Heart right ventricle (tissue), 16 donors: ENCODE measurements around the gene TEX2. TPM values are rescaled to one million over a fixed set of nuclear protein-coding genes. Genes with fewer than 3 reads are reported as not detected.
A peak's percentile ranks its signal among the peaks of the same experiment; 100 is the strongest.

Experiments used
- ATAC-seq, 8 donors: fragments of 200-7000 bp; cut with Tn5 transposase; one replicate each; pipeline ENCODE4 v1.9.1; 2020; ENCODE audit warnings: mild to moderate bottlenecking in 8 of 8, moderate library complexity in 8 of 8, moderate number of reproducible peaks in 1 of 8
- DNase-seq, 2 donors: peaks; one replicate each; pipeline ENCODE4 v3.0.0-alpha.2; 2020
- H3K27ac ChIP-seq, 10 donors: fragments of 200-600 bp; sonication (generic) in 2 of 10; one replicate each; pipeline versions ENCODE4 v1.5.0 to v1.8.0; 2020 to 2022; ENCODE audit warnings: mild to moderate bottlenecking in 3 of 10
- H3K27me3 ChIP-seq, 7 donors: fragments of 200-600 bp; one replicate each; pipeline ENCODE4 v1.8.0; 2021 to 2022; ENCODE audit warnings: mild to moderate bottlenecking in 2 of 7
- H3K36me3 ChIP-seq, 9 donors: fragments of 200-600 bp; sonication (generic) in 1 of 9; one replicate each; pipeline versions ENCODE4 v1.5.0 to v1.8.0; 2020 to 2022; ENCODE audit warnings: mild to moderate bottlenecking in 2 of 9
- H3K4me1 ChIP-seq, 9 donors: fragments of 200-600 bp; sonication (generic) in 1 of 9; one replicate each; pipeline versions ENCODE4 v1.5.0 to v1.8.0; 2020 to 2022; ENCODE audit warnings: mild to moderate bottlenecking in 4 of 9
- H3K4me3 ChIP-seq, 10 donors: fragments of 200-600 bp; sonication (generic) in 2 of 10; one replicate each; pipeline versions ENCODE4 v1.5.0 to v1.8.0; 2020 to 2022; ENCODE audit warnings: mild to moderate bottlenecking in 7 of 10, moderate library complexity in 2 of 10
- H3K9me3 ChIP-seq, 11 donors: fragments of 200-600 bp in 10 of 11; sonication (generic) in 2 of 11; one replicate each; pipeline versions ENCODE4 v1.5.0 to v1.8.0; 2013 to 2022; ENCODE audit warnings: mild to moderate bottlenecking in 2 of 11, control low read depth in 1 of 11, moderate library complexity in 1 of 11
- WGBS, 2 donors: extraction: QIAGEN DNeasy Blood & Tissue Kit; methylation state at CpG; one replicate each; pipeline ENCODE4 v1.1.7; 2013; ENCODE audit warnings: inconsistent platforms in 1 of 2; 5-methylcytosine and 5-hydroxymethylcytosine counted together
- intact Hi-C, 10 donors: fragments of 100-400 bp; cut with DNase I; formaldehyde crosslinking; loops; one replicate each; pipeline versions ENCODE4 v1.11.1 to v1.14.2; 2022
- polyA plus RNA-seq, 2 donors: library from polyadenylated mRNA; stranded (reverse); fragments of 200-250 nt; gene quantifications; one replicate each; pipeline ENCODE4 v1.2.3, GENCODE V29; 2013
- total RNA-seq, 10 donors: library from RNA; stranded (reverse); fragmentation: NEBNext Ultra II Directional in 3 of 10; extraction: Animal tissue kit (Norgen Biotek cat#: 25700) in 3 of 10; gene quantifications; one replicate each; pipeline versions ENCODE4 v1.2.1 to v1.2.4, GENCODE V29; 2021 to 2023
- TF ChIP-seq, protein P1 (sequence below), 9 donors: fragments of 200-600 bp; sonication (generic) in 2 of 9; IDR thresholded peaks; one replicate each; pipeline versions ENCODE4 v1.5.0 to v1.8.0; 2021 to 2022; ENCODE audit warnings: antibody characterized with exemption in 9 of 9, mild to moderate bottlenecking in 5 of 9, moderate library complexity in 1 of 9
- donor health status: Arrhythmogenic right ventricular cardiomyopathy.
- donor health status: ischemic (EF 13 %, LVEDD 7.1; RV severe dilation, severe dysfunction).
- donor health status: healthy with polysubstance abuse.
- donor health status: DM: no; HTN: yes; CAD: no.
- donor health status: DM: no; HTN: no; CAD: no.
- donor health status: ischemic (EF 25% LVEDD 6.9; RV normal size, moderate dysfunction).
- donor health status: ischemic (EF 25% LVEDD 5.7; RV mildly dilated, moderate dysfunction).
- donor health status: healthy.
- donor health status: DM: yes; HTN: yes; CAD: no.
- donor health status: Ischemic cardiomyopathy.
- donor health status: ischemic (EF 35%, LVEDD 5.7; RV mildly dilated, moderate dysfunction).
- donor health status: nonischemic (EF 11% LVEDD 7.7; RV severe dilation, severe dysfunction).
- donor health status: DM: yes; HTN: yes; CAD: no.
- donor health status: PGD.
- donor health status: ischemic (EF 29% LVEDD 5.4; RV normal size, mild dysfunction).
- donor health status: nonischemic (EF 23%, LVEDD 6.1; RV moderate dilation, normal function).

The TEX2 gene
- total and polyA plus RNA-seq, 12 donors = 15.9 to 60.5 (median 54.5) TPM

DNA sequence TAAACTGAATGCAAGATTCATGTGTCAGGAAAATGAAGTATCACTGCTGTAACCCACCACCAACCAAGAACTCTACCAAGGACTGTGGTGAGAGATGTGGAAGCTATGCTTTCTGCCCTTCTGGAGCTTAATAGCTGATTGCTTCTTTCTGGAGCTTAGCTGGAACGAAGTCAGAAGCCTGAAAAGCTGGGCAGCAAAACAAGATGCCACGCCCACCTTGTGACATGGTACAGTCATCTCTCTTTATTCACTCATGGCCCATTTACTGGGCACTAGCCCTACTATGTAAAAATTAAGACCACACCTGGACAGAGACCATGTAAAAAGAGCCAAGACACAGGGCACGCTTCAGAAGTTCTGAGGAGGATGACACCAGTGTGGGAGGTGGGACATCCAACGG is 48.1 kb downstream of the TEX2 start:
- Histone ChIP-seq H3K27me3 (no peaks in the 10 kb centered on the region), H3K36me3 (peaks cover 0 to 28% (median 16%) of the 10 kb centered on the region in 9 donors), H3K9me3 (no peaks in the 10 kb centered on the region), H3K4me3 (no peak overlapping the region), H3K4me1 (peaks cover 23 to 57% (median 50%) of the 10 kb centered on the region in 9 donors), H3K27ac (peak overlapping the region in 6 of 10 donors; percentile 7 to 89 (median 76))
- TF ChIP-seq, protein P1, sequence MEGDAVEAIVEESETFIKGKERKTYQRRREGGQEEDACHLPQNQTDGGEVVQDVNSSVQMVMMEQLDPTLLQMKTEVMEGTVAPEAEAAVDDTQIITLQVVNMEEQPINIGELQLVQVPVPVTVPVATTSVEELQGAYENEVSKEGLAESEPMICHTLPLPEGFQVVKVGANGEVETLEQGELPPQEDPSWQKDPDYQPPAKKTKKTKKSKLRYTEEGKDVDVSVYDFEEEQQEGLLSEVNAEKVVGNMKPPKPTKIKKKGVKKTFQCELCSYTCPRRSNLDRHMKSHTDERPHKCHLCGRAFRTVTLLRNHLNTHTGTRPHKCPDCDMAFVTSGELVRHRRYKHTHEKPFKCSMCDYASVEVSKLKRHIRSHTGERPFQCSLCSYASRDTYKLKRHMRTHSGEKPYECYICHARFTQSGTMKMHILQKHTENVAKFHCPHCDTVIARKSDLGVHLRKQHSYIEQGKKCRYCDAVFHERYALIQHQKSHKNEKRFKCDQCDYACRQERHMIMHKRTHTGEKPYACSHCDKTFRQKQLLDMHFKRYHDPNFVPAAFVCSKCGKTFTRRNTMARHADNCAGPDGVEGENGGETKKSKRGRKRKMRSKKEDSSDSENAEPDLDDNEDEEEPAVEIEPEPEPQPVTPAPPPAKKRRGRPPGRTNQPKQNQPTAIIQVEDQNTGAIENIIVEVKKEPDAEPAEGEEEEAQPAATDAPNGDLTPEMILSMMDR (IDR thresholded peaks at IDR 0.05) = no peak
- WGBS, 2 donors = 90 to 94% methylated on average over 4 of the region's 4 CpGs
- no peak for ATAC-seq
- intact Hi-C loops = loop anchor here in 4 of 10 donors (5.0 to 10.0 kb wide), 4 partner anchors 47 to 63 kb away; partner anchors contain the start of gene TEX2 (in 3 of the 4)
- DNase-seq = no peak

- TF ChIP-seq, protein P1 (IDR thresholded peaks at IDR 0.05) = no peak
- ATAC-seq = no peak
- H3K9me3 ChIP-seq = no peaks in the 10 kb centered on the region
- DNase-seq = no peak
- H3K36me3 ChIP-seq = peaks cover 0 to 28% (median 16%) of the 10 kb centered on the region in 9 donors
- intact Hi-C loops = loop anchor here in 2 of 10 donors (10.0 kb wide), 2 partner anchors 51 to 59 kb away; partner anchors contain the start of gene TEX2 (in 1 of the 2)
- H3K4me1 ChIP-seq = peaks cover 23 to 62% (median 56%) of the 10 kb centered on the region in 9 donors
- peak overlapping the region in 5 of 10 donors; percentile 23 to 89 (median 41) for H3K27ac ChIP-seq
- no peaks in the 10 kb centered on the region for H3K27me3 ChIP-seq
- WGBS, 2 donors = 67 to 75% methylated on average over 14 of the region's 14 CpGs
- no peak overlapping the region for H3K4me3 ChIP-seq
These were observed 48.9 kb downstream of the TEX2 start for GRCh38 chr17:64213995-64214811.

- no peaks in the 10 kb centered on the region for H3K9me3 ChIP-seq
- intact Hi-C loops = loop anchor here in 2 of 10 donors (10.0 kb wide), 2 partner anchors 53 to 57 kb away; partner anchors contain the start of gene TEX2 (in 1 of the 2)
- WGBS, 2 donors = 70 to 73% methylated on average over 2 of the region's 2 CpGs
- H3K4me3 ChIP-seq = no peak overlapping the region
- no peak for ATAC-seq
- H3K27ac ChIP-seq = no peak overlapping the region
- DNase-seq = no peak
- H3K36me3 ChIP-seq = peaks cover 0 to 31% (median 16%) of the 10 kb centered on the region in 9 donors
- TF ChIP-seq, protein P1 (IDR thresholded peaks at IDR 0.05) = no peak
- peaks cover 22 to 55% (median 43%) of the 10 kb centered on the region in 9 donors for H3K4me1 ChIP-seq
- no peaks in the 10 kb centered on the region for H3K27me3 ChIP-seq
These were observed 50.9 kb downstream of the TEX2 start for GRCh38 chr17:64212122-64212521.

DNA sequence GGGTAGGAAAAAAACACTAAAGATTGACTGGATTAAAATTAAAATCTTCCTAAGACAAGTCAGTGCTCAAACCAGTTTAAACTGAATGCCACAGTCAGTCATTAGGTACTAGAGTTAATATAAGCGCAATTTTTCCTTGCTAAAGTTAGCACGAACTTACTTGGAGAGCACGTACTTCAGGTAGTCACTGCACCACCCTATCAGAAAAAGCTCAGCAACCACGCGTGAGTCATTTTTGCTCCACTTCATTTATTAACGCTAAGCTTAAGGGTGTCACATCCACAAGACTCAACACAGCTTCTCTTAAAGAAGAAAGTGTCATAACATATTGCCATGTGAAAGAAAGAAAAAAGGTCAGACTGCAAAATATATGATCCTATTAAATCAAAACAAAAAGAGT is 53.1 kb downstream of the TEX2 start:
- ATAC-seq (peak in 4 of 8 donors; percentile 29 to 71 (median 30)), DNase-seq (no peak)
- Histone ChIP-seq H3K27me3 (no peaks in the 10 kb centered on the region), H3K9me3 (no peaks in the 10 kb centered on the region), H3K27ac (peak overlapping the region in 5 of 10 donors; percentile 11 to 41 (median 23)), H3K4me3 (no peak overlapping the region), H3K4me1 (peaks cover 9 to 43% (median 22%) of the 10 kb centered on the region in 9 donors), H3K36me3 (peaks cover 0 to 31% (median 16%) of the 10 kb centered on the region in 9 donors)
- 56 to 68% methylated on average over 6 of the region's 6 CpGs for WGBS, 2 donors
- TF ChIP-seq, protein P1 (IDR thresholded peaks at IDR 0.05) = no peak
- intact Hi-C loops = loop anchor here in 2 of 10 donors (10.0 kb wide), 2 partner anchors 55 kb away; partner anchors contain the start of gene TEX2 (in 1 of the 2)
